ENCODE results near the gene TSKU.

Gene TSKU

GRCh38 chr11:76745044-76745376 lies 38.1 kb upstream of the TSKU start:
- no peak for TF ChIP-seq FOXM1 (IDR thresholded peaks at IDR 0.05; ENCODE audit: borderline replicate concordance, low read depth)
- TF ChIP-seq YY1 (IDR thresholded peaks at IDR 0.05; ENCODE audit: low read depth) = no peak
- no peak for TF ChIP-seq NFIC (IDR thresholded peaks at IDR 0.05)
- TF ChIP-seq, protein P1, sequence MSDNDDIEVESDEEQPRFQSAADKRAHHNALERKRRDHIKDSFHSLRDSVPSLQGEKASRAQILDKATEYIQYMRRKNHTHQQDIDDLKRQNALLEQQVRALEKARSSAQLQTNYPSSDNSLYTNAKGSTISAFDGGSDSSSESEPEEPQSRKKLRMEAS (IDR thresholded peaks at IDR 0.05) = no peak
- no peak for TF ChIP-seq TCF12 (IDR thresholded peaks at IDR 0.05; ENCODE audit: low read depth)
- TF ChIP-seq TAF1 (IDR thresholded peaks at IDR 0.05; ENCODE audit: low read depth) = no peak
- no peak for TF ChIP-seq ZBTB7A (IDR thresholded peaks at IDR 0.05; ENCODE audit: low read depth)
- no peak for TF ChIP-seq CREB1 (IDR thresholded peaks at IDR 0.05; ENCODE audit: low read depth)
- TF ChIP-seq CEBPB (IDR thresholded peaks at IDR 0.05) = no peak
- no peak for TF ChIP-seq RAD21 (IDR thresholded peaks at IDR 0.05; ENCODE audit: low read depth)
- no peak for TF ChIP-seq TEAD4 (IDR thresholded peaks at IDR 0.05)
- no peak for TF ChIP-seq EP300 (IDR thresholded peaks at IDR 0.05; ENCODE audit: borderline replicate concordance)
- TF ChIP-seq, protein P2, sequence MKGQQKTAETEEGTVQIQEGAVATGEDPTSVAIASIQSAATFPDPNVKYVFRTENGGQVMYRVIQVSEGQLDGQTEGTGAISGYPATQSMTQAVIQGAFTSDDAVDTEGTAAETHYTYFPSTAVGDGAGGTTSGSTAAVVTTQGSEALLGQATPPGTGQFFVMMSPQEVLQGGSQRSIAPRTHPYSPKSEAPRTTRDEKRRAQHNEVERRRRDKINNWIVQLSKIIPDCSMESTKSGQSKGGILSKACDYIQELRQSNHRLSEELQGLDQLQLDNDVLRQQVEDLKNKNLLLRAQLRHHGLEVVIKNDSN (IDR thresholded peaks at IDR 0.05) = no peak
- TF ChIP-seq, protein P3, sequence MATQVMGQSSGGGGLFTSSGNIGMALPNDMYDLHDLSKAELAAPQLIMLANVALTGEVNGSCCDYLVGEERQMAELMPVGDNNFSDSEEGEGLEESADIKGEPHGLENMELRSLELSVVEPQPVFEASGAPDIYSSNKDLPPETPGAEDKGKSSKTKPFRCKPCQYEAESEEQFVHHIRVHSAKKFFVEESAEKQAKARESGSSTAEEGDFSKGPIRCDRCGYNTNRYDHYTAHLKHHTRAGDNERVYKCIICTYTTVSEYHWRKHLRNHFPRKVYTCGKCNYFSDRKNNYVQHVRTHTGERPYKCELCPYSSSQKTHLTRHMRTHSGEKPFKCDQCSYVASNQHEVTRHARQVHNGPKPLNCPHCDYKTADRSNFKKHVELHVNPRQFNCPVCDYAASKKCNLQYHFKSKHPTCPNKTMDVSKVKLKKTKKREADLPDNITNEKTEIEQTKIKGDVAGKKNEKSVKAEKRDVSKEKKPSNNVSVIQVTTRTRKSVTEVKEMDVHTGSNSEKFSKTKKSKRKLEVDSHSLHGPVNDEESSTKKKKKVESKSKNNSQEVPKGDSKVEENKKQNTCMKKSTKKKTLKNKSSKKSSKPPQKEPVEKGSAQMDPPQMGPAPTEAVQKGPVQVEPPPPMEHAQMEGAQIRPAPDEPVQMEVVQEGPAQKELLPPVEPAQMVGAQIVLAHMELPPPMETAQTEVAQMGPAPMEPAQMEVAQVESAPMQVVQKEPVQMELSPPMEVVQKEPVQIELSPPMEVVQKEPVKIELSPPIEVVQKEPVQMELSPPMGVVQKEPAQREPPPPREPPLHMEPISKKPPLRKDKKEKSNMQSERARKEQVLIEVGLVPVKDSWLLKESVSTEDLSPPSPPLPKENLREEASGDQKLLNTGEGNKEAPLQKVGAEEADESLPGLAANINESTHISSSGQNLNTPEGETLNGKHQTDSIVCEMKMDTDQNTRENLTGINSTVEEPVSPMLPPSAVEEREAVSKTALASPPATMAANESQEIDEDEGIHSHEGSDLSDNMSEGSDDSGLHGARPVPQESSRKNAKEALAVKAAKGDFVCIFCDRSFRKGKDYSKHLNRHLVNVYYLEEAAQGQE (IDR thresholded peaks at IDR 0.05; ENCODE audit: low read depth) = no peak
- no peak for TF ChIP-seq EGR1 (IDR thresholded peaks at IDR 0.05)

GRCh38 chr11:76745561-76746207 lies 37.5 kb upstream of the TSKU start:
- TF ChIP-seq CREB1 (IDR thresholded peaks at IDR 0.05; ENCODE audit: low read depth) (no peak), TCF12 (IDR thresholded peaks at IDR 0.05; ENCODE audit: low read depth) (no peak), FOXM1 (IDR thresholded peaks at IDR 0.05; ENCODE audit: borderline replicate concordance, low read depth) (no peak), TEAD4 (IDR thresholded peaks at IDR 0.05) (no peak), RAD21 (IDR thresholded peaks at IDR 0.05; ENCODE audit: low read depth) (no peak), EGR1 (IDR thresholded peaks at IDR 0.05) (no peak)
- TF ChIP-seq, protein P2 (IDR thresholded peaks at IDR 0.05) = no peak
- TF ChIP-seq, protein P3 (IDR thresholded peaks at IDR 0.05; ENCODE audit: low read depth) = no peak

DNA sequence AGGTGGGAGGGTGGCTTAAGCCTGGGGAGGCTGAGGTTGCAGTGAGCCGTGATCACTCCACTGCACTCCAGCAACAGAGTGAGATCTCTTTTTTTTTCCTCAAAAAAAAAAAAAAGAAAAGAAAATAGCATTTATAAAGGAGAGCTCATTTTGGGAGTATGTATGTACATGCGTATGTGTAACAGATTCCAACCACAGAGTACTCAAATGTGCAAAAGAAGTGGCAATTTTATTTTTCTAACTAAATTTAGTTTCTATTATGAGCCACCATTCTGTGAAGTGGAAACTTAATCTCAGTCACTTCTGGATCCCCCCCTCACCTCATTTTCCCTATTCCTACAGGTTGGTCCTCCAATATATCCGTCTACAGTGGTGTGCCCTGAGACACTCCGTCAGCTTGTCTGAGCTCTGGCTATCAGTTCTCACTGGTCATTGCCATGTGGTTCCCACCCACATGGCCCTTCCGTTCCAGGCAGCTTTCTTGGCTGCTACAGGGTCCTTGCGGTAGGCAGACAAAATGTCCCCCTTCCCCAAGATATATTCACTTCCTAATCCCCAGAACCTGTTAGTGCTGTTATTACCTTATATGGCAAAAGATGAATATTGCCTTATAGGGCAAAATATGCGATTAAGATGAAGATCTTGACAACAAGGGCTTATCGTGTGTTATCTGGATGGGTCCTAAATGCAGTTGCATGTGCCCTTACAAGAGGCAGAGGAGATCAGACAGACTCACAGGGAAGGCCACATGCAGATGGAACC lies 35.8 kb upstream of the TSKU start:
- TF ChIP-seq TEAD4 (IDR thresholded peaks at IDR 0.05) (no peak), NFIC (IDR thresholded peaks at IDR 0.05) (no peak), EGR1 (IDR thresholded peaks at IDR 0.05) (no peak), EP300 (IDR thresholded peaks at IDR 0.05; ENCODE audit: borderline replicate concordance) (no peak), CEBPB (IDR thresholded peaks at IDR 0.05) (no peak), CREB1 (IDR thresholded peaks at IDR 0.05; ENCODE audit: low read depth) (no peak), YY1 (IDR thresholded peaks at IDR 0.05; ENCODE audit: low read depth) (no peak), ZBTB7A (IDR thresholded peaks at IDR 0.05; ENCODE audit: low read depth) (no peak), TAF1 (IDR thresholded peaks at IDR 0.05; ENCODE audit: low read depth) (no peak), FOXM1 (IDR thresholded peaks at IDR 0.05; ENCODE audit: borderline replicate concordance, low read depth) (no peak)
- TF ChIP-seq, protein P3 (IDR thresholded peaks at IDR 0.05; ENCODE audit: low read depth) = no peak
- TF ChIP-seq, protein P1 (IDR thresholded peaks at IDR 0.05) = no peak
- TF ChIP-seq, protein P2 (IDR thresholded peaks at IDR 0.05) = no peak
